B cell (primary cell): ENCODE measurements around the gene SMAD9. TPM values are rescaled to one million over a fixed set of nuclear protein-coding genes. Genes with fewer than 3 reads are reported as not detected.

ENCODE experiments used
- ATAC-seq: fragments of 200-7000 bp; cut with Tn5 transposase; one replicate; pipeline ENCODE4 v1.10.0; 2021; ENCODE audit warnings: low read depth, mild to moderate bottlenecking, moderate number of reproducible peaks, moderate library complexity
- CTCF ChIA-PET: fragments of 350-600 bp; sonication (Branson Sonifier 250); formaldehyde crosslinking; loops from one replicate; lab custom pipeline; 2021; ENCODE audit warnings: antibody characterized with exemption, inconsistent platforms; lab: Charles Lee
- POLR2A ChIA-PET: fragments of 350-600 bp; sonication (Branson Sonifier 250); formaldehyde crosslinking; loops from one replicate; lab custom pipeline; 2021; ENCODE audit warnings: antibody characterized with exemption; lab: Charles Lee
- DNase-seq: peaks from one replicate; pipeline ENCODE4 v3.0.0; 2013
- H2AFZ ChIP-seq: 2 replicates; pipeline ENCODE4 v1.6.1; 2012; ENCODE audit warnings: mild to moderate bottlenecking, low read depth, low read length; ENCODE audit not compliant: insufficient read depth, poor library complexity, severe bottlenecking
- H3K27ac ChIP-seq, 2 donors: 1 replicate in 1 of 2; 2 replicates in 1 of 2; pipeline ENCODE4 v1.5.1; 2012 to 2013; ENCODE audit warnings: low read length in 2 of 2, mild to moderate bottlenecking in 2 of 2, moderate library complexity in 1 of 2
- H3K27me3 ChIP-seq, 4 experiments: fragments of 200-600 bp in 1 of 4; sonication (generic) in 1 of 4; replicated peaks in 1 of 4; 1 replicate in 2 of 4; 2 replicates in 2 of 4; pipeline versions ENCODE4 v1.6.1 to v1.7.0; 2013 to 2016; ENCODE audit warnings: low read length in 3 of 4, mild to moderate bottlenecking in 2 of 4, mixed read lengths in 1 of 4, moderate library complexity in 1 of 4; ENCODE audit not compliant: insufficient read depth in 4 of 4, control insufficient read depth in 3 of 4; ENCODE audit errors: control extremely low read depth in 1 of 4
- H3K36me3 ChIP-seq, 2 experiments: replicated peaks in 1 of 2; 1 replicate in 1 of 2; 2 replicates in 1 of 2; pipeline versions ENCODE4 v1.6.1 to v1.7.1; 2013; ENCODE audit warnings: low read length in 1 of 2; ENCODE audit not compliant: insufficient read depth in 2 of 2, control insufficient read depth in 1 of 2; ENCODE audit errors: control extremely low read depth in 1 of 2, extremely low read depth in 1 of 2
- H3K4me1 ChIP-seq, 2 donors: fragments of 200-600 bp in 1 of 2; sonication (generic) in 1 of 2; 1 replicate in 1 of 2; 2 replicates in 1 of 2; pipeline versions ENCODE4 v1.5.1 to v1.6.1; 2013 to 2017; ENCODE audit warnings: low read length in 2 of 2; ENCODE audit not compliant: control insufficient read depth in 2 of 2, insufficient read depth in 2 of 2
- H3K4me2 ChIP-seq: replicated peaks from 2 replicates; pipeline ENCODE3; 2012; ENCODE audit warnings: mild to moderate bottlenecking, low read depth, low read length; ENCODE audit not compliant: poor library complexity, severe bottlenecking
- H3K4me3 ChIP-seq, 5 experiments: fragments of 200-600 bp in 1 of 5; sonication (generic) in 1 of 5; 1 replicate in 3 of 5; 2 replicates in 2 of 5; pipeline versions ENCODE4 v1.5.1 to v1.7.0; 2011 to 2016; ENCODE audit warnings: low read length in 4 of 5, mild to moderate bottlenecking in 4 of 5, low read depth in 2 of 5, control low read depth in 1 of 5, moderate library complexity in 1 of 5; ENCODE audit not compliant: insufficient read depth in 1 of 5; ENCODE audit errors: control extremely low read depth in 1 of 5, extremely low read depth in 1 of 5
- H3K79me2 ChIP-seq: fragments of 200-600 bp; sonication (generic); one replicate; pipeline ENCODE4 v1.6.0; 2016; ENCODE audit warnings: low read length; ENCODE audit not compliant: control insufficient read depth, insufficient read depth
- H3K9ac ChIP-seq: fragments of 200-600 bp; sonication (generic); 2 replicates; pipeline ENCODE4 v1.6.1; 2017; ENCODE audit warnings: mild to moderate bottlenecking, low read length, moderate library complexity
- H3K9me3 ChIP-seq, 3 donors: one replicate each; pipeline versions ENCODE4 v1.6.1 to v1.7.1; 2013; ENCODE audit warnings: low read length in 2 of 3; ENCODE audit not compliant: control insufficient read depth in 2 of 3, insufficient read depth in 1 of 3; ENCODE audit errors: control extremely low read depth in 1 of 3
- H4K20me1 ChIP-seq: 2 replicates; pipeline ENCODE4 v1.6.0; 2012; ENCODE audit warnings: mild to moderate bottlenecking, low read length; ENCODE audit not compliant: insufficient read depth, control insufficient read depth, poor library complexity, severe bottlenecking
- H3K27ac Mint-ChIP-seq: one replicate; pipeline ENCODE4 v1.8.0; 2021; ENCODE audit warnings: mixed read lengths
- H3K27me3 Mint-ChIP-seq: one replicate; pipeline ENCODE4 v1.8.0; 2021; ENCODE audit warnings: mixed read lengths
- H3K4me1 Mint-ChIP-seq: one replicate; pipeline ENCODE4 v1.8.0; 2021; ENCODE audit warnings: mixed read lengths
- H3K4me3 Mint-ChIP-seq: one replicate; pipeline ENCODE4 v1.8.0; 2021; ENCODE audit warnings: mixed read lengths
- H3K9me3 Mint-ChIP-seq: one replicate; pipeline ENCODE4 v1.8.0; 2022; ENCODE audit warnings: mixed read lengths; ENCODE audit not compliant: insufficient read depth
- CTCF ChIP-seq: fragments of 200-600 bp; IDR thresholded peaks from one replicate; pipeline ENCODE4 v1.8.0; 2022; ENCODE audit warnings: antibody characterized with exemption, mild to moderate bottlenecking
- EZH2 ChIP-seq: IDR thresholded peaks from 2 replicates; pipeline ENCODE4 v1.6.1; 2012; ENCODE audit warnings: borderline replicate concordance, low read depth, mild to moderate bottlenecking, moderate library complexity, low read length; ENCODE audit not compliant: insufficient read depth, poor library complexity, severe bottlenecking
- WGBS: methylation state at CpG from one replicate; pipeline ENCODE4 v1.1.5; 2013; ENCODE audit warnings: missing lambda C conversion rate; ENCODE audit not compliant: insufficient coverage; 5-methylcytosine and 5-hydroxymethylcytosine counted together
- intact Hi-C: fragments of 100-400 bp; cut with micrococcal nuclease; formaldehyde crosslinking; loops from one replicate; pipeline ENCODE4 v1.10.0; 2022
- polyA minus RNA-seq: library from RNA; depleted of rRNA, polyadenylated mRNA; stranded (reverse); fragments of >200 nt; gene quantifications from 2 replicates; pipeline ENCODE4 v1.2.3, GENCODE V29; 2012
- polyA plus RNA-seq: library from polyadenylated mRNA; depleted of rRNA; stranded (reverse); fragments of >200 nt; gene quantifications from 2 replicates; pipeline ENCODE4 v1.2.3, GENCODE V29; 2012
- total RNA-seq, 2 donors: library from RNA; stranded (reverse); fragments of 120-200 nt in 1 of 2; gene quantifications; 1 replicate in 1 of 2; 2 replicates in 1 of 2; pipeline versions ENCODE4 v1.2.3 to v1.2.4, GENCODE V29; 2013 to 2022

The SMAD9 gene
- total RNA-seq = not detected in 2 replicates
- total RNA-seq (2013) = 0.23 TPM
- polyA plus RNA-seq = not detected in 2 replicates
- polyA minus RNA-seq = not detected in 2 replicates

GRCh38 chr13:36919833-36920615 lies at the start of gene SMAD9:
Gene SMAD9, minus strand, starts transcription at chr13:36920238. Its CDS starts 40,549 bp downstream, at chr13:36879689.
- Histone ChIP-seq H3K36me3 (no peaks in the 10 kb centered on the region), H3K4me3 (peak within 1 kb of the TSS in 2 of 5 experiments; percentile 14 to 28), H4K20me1 (no peaks in the 10 kb centered on the region), H3K27me3 (peaks cover 0 to 36% (median 24%) of the 10 kb centered on the region in 4 experiments), H3K9me3 (no peaks in the 10 kb centered on the region), H3K79me2 (no peaks in the 10 kb centered on the region), H3K9ac (no peak within 1 kb of the TSS), H3K27ac (no peak within 1 kb of the TSS), H3K4me1 (peaks cover 5 to 6% of the 10 kb centered on the region in 2 donors), H3K4me2 (peak within 1 kb of the TSS; percentile 70), H2AFZ (no peak within 1 kb of the TSS)
- WGBS = 3% methylated on average over 93 of the region's 104 CpGs
- Mint-ChIP-seq H3K9me3 (no peaks in the 10 kb centered on the region), H3K27ac (no peak within 1 kb of the TSS), H3K4me3 (peak within 1 kb of the TSS; percentile 84), H3K4me1 (peaks cover 13% of the 10 kb centered on the region), H3K27me3 (peaks cover 70% of the 10 kb centered on the region)
- ATAC-seq = peak; percentile 36
- intact Hi-C loops = no loop called here
- ChIA-PET CTCF (no interaction called here), POLR2A (no interaction called here)
- peak; percentile 7 for DNase-seq
- no peak for TF ChIP-seq EZH2
- no peak for TF ChIP-seq CTCF

- ATAC-seq (no peak), DNase-seq (no peak)
- H3K9ac ChIP-seq = no peak overlapping the region
- no peak overlapping the region for H3K4me3 ChIP-seq
- intact Hi-C loops = no loop called here
- Mint-ChIP-seq H3K27me3 (no peaks in the 10 kb centered on the region), H3K4me3 (no peak overlapping the region), H3K9me3 (no peaks in the 10 kb centered on the region), H3K27ac (no peak overlapping the region), H3K4me1 (no peaks in the 10 kb centered on the region)
- H3K27me3 ChIP-seq = no peaks in the 10 kb centered on the region
- H2AFZ ChIP-seq = no peak overlapping the region
- no peak overlapping the region for H3K27ac ChIP-seq
- TF ChIP-seq EZH2 (no peak), CTCF (no peak)
- no peak overlapping the region for H3K4me2 ChIP-seq
- ChIA-PET POLR2A (no interaction called here), CTCF (no interaction called here)
- WGBS = 100% methylated on average over 1 of the region's 4 CpGs
- no peaks in the 10 kb centered on the region for H4K20me1 ChIP-seq
- no peaks in the 10 kb centered on the region for H3K4me1 ChIP-seq
- H3K36me3 ChIP-seq = peaks cover 14 to 62% of the 10 kb centered on the region in 2 experiments
- H3K9me3 ChIP-seq = no peaks in the 10 kb centered on the region
- no peaks in the 10 kb centered on the region for H3K79me2 ChIP-seq
Measured at GRCh38 chr13:36966404-36966803, 46.4 kb upstream of the SMAD9 start.
